ENCODE results near the gene ZNF496. TPM values are rescaled to one million over a fixed set of nuclear protein-coding genes. Genes with fewer than 3 reads are reported as not detected.

ZNF496 gene
- total RNA-seq, 1 experiment from 2014 or later = 21.4 TPM

- ChIA-PET POLR2A (interaction anchor here (0.6 to 0.7 kb wide), 2 partner anchors 17 to 24 kb away, joined by 3 to 11 read pairs; no protein-coding TSS in a partner anchor), CTCF (no interaction called here)
- DNase-seq (ENCODE audit: low read depth, low spot score) = no peak
- no TSS peak for BruUV-seq (replicated peaks)
- TF ChIP-seq POLR2AphosphoS5 (IDR thresholded peaks at IDR 0.05; ENCODE audit: low read depth, low read length) (no peak), TCF7L2 (IDR thresholded peaks at IDR 0.05; ENCODE audit: low read depth, low read length) (no peak), CTCF (IDR thresholded peaks at IDR 0.05) (no peak), SIN3A (IDR thresholded peaks at IDR 0.05; ENCODE audit: borderline replicate concordance, insufficient read depth, low read depth, low read length) (no peak)
- TF ChIP-seq, protein P1, sequence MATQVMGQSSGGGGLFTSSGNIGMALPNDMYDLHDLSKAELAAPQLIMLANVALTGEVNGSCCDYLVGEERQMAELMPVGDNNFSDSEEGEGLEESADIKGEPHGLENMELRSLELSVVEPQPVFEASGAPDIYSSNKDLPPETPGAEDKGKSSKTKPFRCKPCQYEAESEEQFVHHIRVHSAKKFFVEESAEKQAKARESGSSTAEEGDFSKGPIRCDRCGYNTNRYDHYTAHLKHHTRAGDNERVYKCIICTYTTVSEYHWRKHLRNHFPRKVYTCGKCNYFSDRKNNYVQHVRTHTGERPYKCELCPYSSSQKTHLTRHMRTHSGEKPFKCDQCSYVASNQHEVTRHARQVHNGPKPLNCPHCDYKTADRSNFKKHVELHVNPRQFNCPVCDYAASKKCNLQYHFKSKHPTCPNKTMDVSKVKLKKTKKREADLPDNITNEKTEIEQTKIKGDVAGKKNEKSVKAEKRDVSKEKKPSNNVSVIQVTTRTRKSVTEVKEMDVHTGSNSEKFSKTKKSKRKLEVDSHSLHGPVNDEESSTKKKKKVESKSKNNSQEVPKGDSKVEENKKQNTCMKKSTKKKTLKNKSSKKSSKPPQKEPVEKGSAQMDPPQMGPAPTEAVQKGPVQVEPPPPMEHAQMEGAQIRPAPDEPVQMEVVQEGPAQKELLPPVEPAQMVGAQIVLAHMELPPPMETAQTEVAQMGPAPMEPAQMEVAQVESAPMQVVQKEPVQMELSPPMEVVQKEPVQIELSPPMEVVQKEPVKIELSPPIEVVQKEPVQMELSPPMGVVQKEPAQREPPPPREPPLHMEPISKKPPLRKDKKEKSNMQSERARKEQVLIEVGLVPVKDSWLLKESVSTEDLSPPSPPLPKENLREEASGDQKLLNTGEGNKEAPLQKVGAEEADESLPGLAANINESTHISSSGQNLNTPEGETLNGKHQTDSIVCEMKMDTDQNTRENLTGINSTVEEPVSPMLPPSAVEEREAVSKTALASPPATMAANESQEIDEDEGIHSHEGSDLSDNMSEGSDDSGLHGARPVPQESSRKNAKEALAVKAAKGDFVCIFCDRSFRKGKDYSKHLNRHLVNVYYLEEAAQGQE (IDR thresholded peaks at IDR 0.05; ENCODE audit: insufficient read depth in 1 of 2, low read depth in 2 of 2, low read length in 1 of 2) = no peak
- no peaks in the 10 kb centered on the region for H3K4me1 ChIP-seq (ENCODE audit: control insufficient read depth, insufficient read depth, low read length)
- in situ Hi-C loops (cut with HindIII; ENCODE audit: low pct_unique_long_range_greater_than_20kb, low sequenced_read_pairs) = no loop called here
- H3K9me3 ChIP-seq (ENCODE audit: control insufficient read depth, insufficient read depth, low read depth, low read length) = no peaks in the 10 kb centered on the region
- H3K36me3 ChIP-seq (ENCODE audit: control insufficient read depth, insufficient read depth, low read length) = no peaks in the 10 kb centered on the region
- peaks cover under 1% of the 10 kb centered on the region for H3K27me3 ChIP-seq (ENCODE audit: control insufficient read depth, insufficient read depth, low read length)
- intact Hi-C loops (cut with micrococcal nuclease; ENCODE audit: unreplicated experiment) = no loop called here
- ATAC-seq = no peak
- no peak overlapping the region for H3K27ac ChIP-seq (ENCODE audit: low read length)
- H3K4me3 ChIP-seq (ENCODE audit: low read depth in 2 of 2, low read length in 2 of 2) = no peak overlapping the region
These were observed 18.9 kb upstream of the ZNF496 start for GRCh38 chr1:247350587-247350986.

DNA sequence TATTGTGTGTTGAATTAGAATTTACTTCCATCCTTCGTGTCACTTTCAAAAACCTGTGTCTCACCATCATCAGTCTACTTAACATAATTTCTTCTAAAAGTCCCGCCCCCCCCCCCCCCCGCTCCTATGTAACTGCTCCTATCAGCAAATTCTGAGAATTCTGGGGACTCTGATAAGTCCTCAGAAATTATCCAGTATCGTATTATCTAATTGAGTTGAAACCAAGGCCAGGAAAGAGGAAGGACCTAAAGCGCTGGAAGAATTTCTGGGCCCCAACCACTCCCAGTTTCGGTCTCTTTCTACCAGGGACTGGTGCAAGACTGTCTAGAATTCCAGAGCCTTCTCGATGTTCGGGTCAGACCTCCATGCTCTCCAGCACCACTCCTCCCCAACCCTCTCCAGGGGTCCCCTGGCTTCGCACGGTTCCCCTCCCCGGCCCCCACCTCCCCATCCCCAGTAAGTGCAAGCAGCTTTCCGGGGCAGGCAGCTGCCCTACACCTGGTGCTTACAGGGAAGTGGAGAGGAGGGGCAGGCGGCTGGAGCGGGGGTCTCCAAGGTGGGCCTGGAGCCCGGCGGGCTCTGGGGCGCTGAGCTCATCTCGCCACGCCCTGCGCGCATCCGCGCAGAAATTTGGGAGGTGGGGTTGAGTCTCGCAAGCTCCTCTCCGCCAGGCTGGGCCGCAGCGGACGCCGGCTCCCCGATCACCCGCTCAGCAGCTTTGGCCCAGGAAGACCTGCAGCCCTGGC, 16.0 kb upstream of the ZNF496 start:
- in situ Hi-C loops (cut with HindIII; ENCODE audit: low pct_unique_long_range_greater_than_20kb, low sequenced_read_pairs) (no loop called here), intact Hi-C loops (cut with micrococcal nuclease; ENCODE audit: unreplicated experiment) (no loop called here)
- ChIA-PET POLR2A (interaction anchor here (0.6 kb wide), 1 partner anchor 100 kb away, joined by 3 read pairs; no protein-coding TSS in a partner anchor), CTCF (no interaction called here)
- ATAC-seq (no peak), DNase-seq (ENCODE audit: low read depth, low spot score) (no peak)
- Histone ChIP-seq H3K27ac (ENCODE audit: low read length) (no peak overlapping the region), H3K9me3 (ENCODE audit: control insufficient read depth, insufficient read depth, low read depth, low read length) (no peaks in the 10 kb centered on the region), H3K4me1 (ENCODE audit: control insufficient read depth, insufficient read depth, low read length) (no peaks in the 10 kb centered on the region), H3K4me3 (ENCODE audit: low read depth in 2 of 2, low read length in 2 of 2) (no peak overlapping the region), H3K27me3 (ENCODE audit: control insufficient read depth, insufficient read depth, low read length) (no peaks in the 10 kb centered on the region), H3K36me3 (ENCODE audit: control insufficient read depth, insufficient read depth, low read length) (no peaks in the 10 kb centered on the region)
- BruUV-seq (replicated peaks) = no TSS peak
- TF ChIP-seq POLR2AphosphoS5 (IDR thresholded peaks at IDR 0.05; ENCODE audit: low read depth, low read length) = no peak
- no peak for TF ChIP-seq TCF7L2 (IDR thresholded peaks at IDR 0.05; ENCODE audit: low read depth, low read length)
- no peak for TF ChIP-seq SIN3A (IDR thresholded peaks at IDR 0.05; ENCODE audit: borderline replicate concordance, insufficient read depth, low read depth, low read length)
- no peak for TF ChIP-seq CTCF (IDR thresholded peaks at IDR 0.05)
- TF ChIP-seq, protein P1 (IDR thresholded peaks at IDR 0.05; ENCODE audit: insufficient read depth in 1 of 2, low read depth in 2 of 2, low read length in 1 of 2) = no peak
